ENCODE data around the gene RAX.

Gene RAX

DNA sequence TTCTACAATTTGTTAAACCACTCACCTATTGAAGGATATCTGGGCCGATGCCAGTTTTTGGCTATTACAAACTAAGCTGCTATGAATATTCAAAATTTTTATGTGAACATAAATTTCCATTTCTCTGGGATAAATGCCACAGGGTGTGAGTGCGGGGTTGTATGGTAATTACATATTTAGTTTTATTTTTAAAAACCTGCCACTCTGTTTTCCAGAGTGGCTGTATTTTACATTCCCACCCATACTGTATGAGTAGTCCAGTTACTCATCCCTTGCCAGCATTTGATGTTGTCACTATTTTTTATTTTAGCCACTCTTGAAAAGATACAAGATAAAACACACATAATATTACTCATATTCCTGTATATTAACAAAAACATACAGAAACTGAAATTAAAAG lies 30.3 kb downstream of the RAX start:
- no peak for DNase-seq (ENCODE audit: low read depth)

- DNase-seq (ENCODE audit: low read depth), result no peak
Measured at GRCh38 chr18:59239642-59240041, 33.6 kb downstream of the RAX start.

DNA sequence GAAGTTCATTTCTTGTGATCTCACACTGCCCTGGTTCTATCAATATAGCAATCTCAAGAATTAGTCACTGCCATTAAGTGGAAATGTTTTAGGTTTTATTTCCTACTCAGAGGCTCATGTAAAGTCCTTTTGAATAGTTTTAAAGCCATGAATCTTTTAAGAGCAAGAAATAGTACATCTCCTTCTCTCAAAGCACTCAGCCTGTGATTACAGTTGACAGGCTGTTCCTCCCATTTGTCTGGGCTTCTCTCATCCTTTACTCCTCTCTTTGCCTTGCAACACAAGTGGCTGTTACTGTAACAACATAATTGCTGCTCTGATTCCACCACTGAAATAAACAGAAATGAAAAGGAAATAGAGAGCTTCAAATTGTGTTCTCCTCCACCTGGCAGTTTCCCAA lies 34.9 kb downstream of the RAX start:
- DNase-seq (ENCODE audit: low read depth), result no peak

DNA sequence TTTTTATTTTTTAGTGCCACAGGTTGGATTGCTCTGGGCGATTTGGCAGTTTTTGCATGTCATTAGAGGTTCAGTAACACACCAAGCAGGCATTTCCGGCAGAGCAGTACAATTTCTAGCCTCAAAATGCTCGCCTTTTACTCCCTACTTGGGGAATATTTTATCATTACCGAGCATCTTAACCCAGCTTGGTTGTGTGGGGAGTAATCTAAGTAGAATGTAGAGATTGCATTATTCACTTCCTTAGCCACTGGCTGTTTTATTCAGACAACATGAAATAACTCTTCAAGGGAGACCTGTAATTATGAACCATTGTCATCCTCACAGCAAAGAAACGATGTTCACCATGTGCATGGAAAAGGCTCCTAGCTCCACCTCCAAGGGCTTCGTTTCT lies 40.2 kb downstream of the RAX start:
- DNase-seq (ENCODE audit: low read depth), result no peak

DNA sequence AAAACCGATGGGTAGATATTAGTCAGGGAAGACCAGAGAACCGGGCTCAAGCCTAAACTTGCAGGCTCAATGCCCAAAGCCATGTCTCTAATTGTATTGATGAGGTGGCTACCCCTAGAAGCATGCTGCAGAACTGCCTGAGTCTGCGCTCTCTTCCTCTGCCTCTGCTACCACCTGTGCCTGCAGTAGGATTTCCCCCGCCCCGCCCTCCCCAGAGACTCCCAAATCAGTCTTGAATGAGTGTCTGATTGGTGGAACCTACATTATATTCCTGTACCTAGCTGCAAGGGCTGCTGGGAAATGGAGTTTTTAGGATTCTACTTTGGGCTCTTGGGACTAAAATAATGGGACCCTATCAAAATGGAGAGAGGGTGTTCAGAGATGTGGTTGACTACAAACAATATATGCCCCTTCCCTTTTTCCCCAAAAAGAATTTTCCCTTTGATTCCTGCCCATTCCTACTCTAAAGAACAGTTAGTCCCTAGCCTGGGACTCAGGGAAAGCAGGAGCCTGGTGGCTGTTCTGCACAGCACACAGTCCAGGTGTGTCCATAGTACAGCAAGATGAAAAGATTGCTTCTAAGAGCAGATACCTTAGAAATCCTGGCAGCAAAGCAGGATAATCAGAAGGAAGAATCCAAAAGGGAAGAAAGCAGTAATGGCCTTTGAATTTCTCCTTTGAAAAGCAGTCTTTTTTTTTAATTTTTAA lies 40.8 kb downstream of the RAX start:
- no peak for DNase-seq (ENCODE audit: low read depth)

- no peak for DNase-seq (ENCODE audit: low read depth)
Measured at GRCh38 chr18:59231877-59232276, 41.4 kb downstream of the RAX start.

DNA sequence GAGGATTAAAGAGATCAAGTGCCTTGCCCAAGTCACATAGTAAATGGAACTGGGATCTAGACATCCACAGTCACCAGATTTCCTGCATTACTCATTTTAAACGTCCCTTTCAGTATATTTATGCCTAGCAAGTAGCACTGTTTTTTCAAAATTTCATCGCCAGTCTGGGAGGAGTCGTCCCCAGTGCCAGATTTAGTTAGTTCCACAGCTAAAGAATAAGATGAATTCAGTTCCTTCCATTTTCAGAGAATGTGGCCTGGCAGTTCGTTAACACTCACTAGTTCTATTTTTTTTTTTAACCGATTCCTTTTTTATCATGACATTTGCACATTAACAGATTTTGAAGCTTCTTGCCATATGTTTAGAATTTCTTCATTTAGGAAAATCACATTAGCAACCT lies 42.1 kb downstream of the RAX start:
- DNase-seq (ENCODE audit: low read depth), result no peak

- no peak for DNase-seq (ENCODE audit: low read depth)
Measured at GRCh38 chr18:59229701-59230443, 43.4 kb downstream of the RAX start.

GRCh38 chr18:59229191-59229590 lies 44.1 kb downstream of the RAX start:
- DNase-seq (ENCODE audit: low read depth), result no peak

- DNase-seq (ENCODE audit: low read depth), result no peak
Measured at GRCh38 chr18:59228351-59228750, 44.9 kb downstream of the RAX start.

- no peak for DNase-seq (ENCODE audit: low read depth)
Measured at GRCh38 chr18:59222341-59222740, 50.9 kb downstream of the RAX start.

- DNase-seq (ENCODE audit: low read depth), result no peak
Measured at GRCh38 chr18:59220784-59221765, 52.2 kb downstream of the RAX start.

DNA sequence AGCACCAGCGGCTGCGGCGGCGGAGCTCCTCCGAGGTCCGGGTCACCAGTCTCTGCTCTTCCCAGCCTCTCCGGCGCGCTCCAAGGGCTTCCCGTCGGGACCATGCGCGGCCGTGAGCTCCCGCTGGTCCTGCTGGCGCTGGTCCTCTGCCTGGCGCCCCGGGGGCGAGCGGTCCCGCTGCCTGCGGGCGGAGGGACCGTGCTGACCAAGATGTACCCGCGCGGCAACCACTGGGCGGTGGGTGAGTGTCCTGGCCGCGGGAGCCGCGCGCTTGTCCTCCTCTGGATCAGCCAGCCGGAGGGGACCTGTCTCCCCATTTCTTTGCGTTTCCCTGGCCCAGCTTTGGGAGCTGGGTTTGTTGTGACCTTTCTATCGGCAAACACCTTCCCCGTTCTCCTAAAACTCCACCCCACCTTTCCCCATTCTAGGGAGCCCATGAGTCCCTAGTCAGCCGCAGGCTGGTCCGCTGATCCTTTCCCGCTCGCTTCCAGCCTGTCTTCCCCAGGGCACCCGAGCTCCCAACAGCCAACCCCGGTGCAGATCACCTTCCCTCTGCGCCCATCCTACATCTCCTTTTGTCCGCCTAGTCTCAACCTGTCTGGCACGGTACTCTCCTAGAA lies 53.0 kb downstream of the RAX start:
- DNase-seq (ENCODE audit: low read depth), result no peak

- no peak for DNase-seq (ENCODE audit: low read depth)
Measured at GRCh38 chr18:59219672-59220163, 53.5 kb downstream of the RAX start, which contains the start of gene GRP. GRP (plus strand) TSS chr18:59220158; CDS start chr18:59220266, 108 bp downstream.

DNA sequence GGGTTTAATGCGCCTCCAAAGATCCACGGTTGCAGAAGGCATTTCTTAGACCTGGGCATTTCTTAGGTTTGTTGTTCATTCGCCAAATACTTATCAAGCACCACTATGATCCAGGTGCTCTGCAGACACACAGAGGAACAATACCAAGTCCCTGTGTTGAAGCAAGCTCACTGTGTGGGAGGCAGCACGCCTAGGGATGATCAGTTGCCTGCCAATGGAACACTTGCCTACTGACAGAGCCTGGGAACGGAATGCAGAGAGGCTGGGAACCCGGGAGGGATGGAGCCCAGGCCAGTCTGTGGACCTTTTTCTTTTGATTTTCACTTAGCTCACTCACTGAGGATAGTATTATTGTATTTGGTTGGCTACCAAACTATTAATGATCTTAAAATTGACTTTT lies 55.2 kb downstream of the RAX start:
- DNase-seq (ENCODE audit: low read depth), result no peak

All from activated T-cell treated with anti-CD3 and anti-CD28 coated beads for 1 hour (primary cell).